ENCODE data around the gene PTGIS.
A peak's percentile ranks its signal among the peaks of the same experiment; 100 is the strongest.

The PTGIS gene

DNA sequence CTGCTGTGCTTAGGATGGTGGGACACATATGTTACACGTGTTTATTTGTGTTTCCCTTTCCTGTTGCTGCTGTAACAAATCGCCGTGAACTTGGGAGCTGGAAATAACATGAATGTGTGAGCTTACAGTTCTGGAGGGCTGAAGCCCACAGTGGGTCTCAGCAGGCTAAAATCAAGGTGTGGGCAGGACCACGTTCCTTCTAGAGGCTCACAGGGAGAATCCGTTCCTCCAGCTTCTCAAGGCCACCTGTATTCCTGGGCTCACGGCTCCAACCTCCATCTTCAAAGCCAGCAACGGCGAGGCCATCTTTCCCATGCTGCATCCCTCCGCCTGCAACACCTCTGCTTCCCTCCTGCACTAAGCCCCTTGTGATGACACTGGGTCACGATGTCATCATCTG is 27.4 kb upstream of the PTGIS start:
- no peak for DNase-seq

DNA sequence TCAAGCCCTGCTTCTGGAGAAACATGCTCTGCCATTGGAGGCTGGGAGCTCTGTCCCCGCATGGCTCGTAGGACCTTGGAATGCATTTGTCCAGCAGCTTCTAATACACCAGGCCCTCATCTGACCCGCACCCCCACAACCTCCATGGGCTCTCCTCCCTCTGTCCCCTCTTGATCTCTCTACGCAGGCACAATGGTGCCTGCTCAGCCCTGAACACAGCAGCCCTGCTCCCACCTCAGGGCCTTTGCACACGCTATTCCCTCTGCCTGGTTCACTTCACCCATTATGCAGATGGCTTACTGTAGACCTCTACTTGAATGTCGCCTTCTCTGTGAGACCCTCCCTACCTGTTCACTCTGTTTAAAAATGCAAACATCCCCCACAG is 27.0 kb upstream of the PTGIS start:
- peak; percentile 50 for DNase-seq

DNA sequence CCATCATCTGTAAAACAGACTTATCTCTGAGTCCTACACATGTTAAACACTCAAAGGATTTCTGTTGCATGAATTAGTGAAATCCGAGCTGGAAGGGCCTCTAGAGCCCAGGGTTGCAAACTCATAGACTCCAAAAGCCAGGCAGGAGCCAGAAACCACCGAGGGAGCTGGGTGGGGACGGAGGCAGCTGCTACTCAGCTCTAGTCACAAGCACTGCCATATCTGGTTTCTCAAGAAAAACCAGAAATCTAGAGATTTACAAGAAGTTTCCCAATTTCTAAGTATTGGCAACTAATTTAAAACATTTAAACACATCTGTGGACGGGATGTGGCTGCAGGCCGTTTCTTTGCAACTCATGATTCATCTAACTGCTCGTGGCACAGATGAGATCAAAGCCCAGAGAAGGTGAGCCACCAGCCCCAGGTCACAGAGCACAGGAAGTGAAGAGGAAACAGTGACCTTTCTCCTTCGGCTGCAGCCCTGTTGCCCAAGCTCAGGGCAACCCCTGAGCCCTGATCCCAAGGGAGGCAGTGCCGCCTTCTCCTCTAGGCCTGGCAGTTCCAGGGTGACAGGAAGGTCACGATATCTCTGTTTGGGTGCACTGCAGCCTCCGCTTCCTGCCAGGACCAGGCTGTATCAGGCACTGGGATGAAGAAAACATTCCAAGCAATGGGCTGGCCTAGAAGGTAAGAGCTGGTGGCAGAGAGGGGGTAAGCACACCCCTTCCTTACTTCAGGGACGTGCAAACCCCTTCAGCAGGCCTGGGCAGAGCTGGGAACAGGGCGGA is 26.4 kb upstream of the PTGIS start:
- DNase-seq = peak; percentile 95

DNA sequence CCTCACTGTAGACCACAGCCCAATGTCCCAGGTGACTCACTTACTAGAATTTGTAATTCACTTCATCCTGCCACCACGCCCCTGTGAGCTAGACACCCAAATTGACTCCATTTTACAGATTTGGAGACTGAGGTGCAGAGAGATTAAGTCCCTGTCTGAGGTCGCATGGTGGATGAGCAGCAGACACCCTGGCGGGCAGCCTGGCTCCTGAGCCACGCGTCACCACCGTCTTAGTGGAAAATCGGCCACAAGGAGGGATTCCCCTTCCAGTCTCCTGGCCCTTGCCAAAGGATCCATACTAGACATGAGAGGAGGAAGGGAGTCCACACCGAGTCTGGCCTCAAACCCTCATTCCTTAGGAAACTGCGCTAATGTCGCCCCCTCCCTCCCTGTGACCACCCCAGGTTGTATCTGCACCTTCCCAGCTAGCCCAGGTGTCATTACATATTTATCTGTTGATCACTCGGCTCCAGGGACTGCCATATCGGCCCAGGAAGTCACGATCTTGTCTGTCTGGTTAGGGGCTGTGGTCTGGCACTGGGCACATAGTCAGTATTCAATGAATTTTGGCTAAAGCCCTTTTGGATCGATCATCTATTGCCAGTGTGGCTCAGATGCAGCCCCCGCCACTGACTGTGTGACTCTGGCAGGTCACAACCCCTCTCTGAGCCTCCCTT is 25.7 kb upstream of the PTGIS start:
- DNase-seq = peak; percentile 80

DNA sequence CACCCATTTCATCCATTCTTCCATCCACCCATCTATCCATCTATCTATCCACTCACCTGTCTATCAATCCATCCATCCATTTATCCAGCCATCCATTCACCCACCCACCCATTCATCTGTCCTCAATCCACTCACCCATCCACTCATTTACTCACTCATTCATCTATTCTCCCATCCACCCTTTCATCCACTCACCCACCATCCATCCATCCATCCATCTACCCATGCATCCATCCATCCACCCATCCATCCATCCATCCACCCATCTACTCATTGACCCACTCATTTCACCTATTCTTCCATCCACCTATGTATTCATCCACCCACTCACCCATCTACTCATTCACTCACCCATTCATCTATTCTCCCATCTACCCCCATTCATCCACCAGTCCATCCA is 24.2 kb upstream of the PTGIS start:
- DNase-seq = peak; percentile 17

DNA sequence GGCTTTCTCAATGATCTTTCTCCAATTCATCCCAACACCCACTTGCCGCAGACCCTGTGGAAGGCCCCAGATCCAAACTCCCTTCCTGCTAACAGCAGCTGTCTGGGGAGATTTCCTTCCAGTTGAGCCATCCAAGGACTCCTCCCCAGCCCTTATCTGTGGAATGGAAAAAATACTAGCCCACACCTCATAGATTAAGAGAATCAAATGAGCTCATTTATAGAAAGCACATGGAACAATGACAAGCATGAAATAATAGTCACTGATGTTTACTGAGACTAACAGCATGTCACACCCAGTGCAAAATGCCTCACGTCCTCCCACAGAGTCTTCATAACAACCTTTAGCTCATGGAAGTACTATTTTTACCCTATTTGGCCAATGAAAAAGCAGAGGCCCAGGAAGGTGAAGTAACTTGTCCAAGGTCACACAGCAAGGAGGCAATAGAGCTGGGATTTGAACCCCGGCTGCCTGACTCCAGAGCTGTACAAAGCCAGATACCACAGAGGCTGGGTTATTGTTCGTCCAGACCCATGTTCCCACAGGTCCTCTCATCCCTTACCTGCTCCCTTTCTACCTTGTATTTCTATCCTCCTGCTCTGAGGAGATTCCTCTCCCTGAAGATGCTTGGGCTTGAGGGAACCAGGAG is 23.4 kb upstream of the PTGIS start:
- DNase-seq = peak; percentile 49

DNA sequence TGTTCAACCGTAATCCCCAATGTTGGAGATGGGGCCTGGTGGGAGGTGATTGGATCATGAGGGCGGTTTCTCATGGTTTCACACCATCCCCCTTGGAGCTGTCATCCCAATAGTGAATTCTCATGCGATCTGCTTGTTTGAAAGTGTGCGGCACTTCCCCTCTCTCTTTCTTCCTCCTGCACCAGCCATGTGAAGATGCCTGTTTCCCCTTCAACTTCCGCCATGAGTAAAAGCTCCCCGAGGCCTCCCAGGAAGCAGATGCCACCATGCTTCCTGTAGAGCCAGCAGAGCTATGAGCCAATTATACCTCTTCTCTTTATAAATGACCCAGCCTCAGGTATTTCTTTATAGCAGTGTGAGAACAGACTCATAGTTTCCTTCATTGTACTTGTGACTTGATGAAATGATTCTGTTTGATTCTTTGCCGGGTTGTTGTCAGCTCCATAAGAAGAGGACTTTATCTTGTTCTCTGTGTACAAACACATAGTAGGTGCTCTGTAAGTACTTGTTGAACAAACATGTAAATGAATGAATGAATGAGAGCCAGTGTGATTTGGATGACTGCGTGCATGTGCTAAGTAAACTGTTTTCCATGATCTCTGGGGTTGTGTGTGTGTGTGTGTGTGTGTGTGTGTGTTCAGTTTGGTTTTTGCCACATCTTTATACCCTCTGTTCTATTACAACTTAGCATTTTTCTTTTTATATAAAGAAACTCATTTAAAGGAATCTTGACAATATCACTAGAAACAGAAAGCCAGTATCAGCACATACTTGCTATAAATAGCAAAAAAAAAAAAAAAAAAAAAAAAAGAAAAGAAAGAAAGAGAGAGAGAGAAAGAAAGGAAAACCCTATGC is 22.5 kb upstream of the PTGIS start:
- peak; percentile 66 for DNase-seq

DNA sequence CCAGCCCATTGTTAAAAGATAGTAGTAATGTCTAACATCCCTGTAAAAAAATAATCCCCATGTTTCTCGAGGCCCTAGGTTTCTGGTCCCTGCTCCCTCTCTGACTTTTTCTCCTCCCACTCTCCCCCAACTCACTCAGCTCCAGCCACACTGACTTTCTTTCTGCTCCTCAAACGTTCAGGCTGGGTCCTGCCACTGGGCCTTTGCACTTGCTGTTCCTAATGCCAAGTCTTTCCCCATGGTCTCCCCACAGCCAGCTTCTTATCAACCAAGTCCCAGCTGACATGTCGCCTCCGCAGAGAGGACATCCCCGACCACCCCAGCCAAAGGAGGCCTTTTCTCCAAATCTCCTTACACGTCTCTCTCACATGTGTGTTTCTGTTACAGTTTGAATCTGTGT is 21.8 kb upstream of the PTGIS start:
- DNase-seq = no peak

DNA sequence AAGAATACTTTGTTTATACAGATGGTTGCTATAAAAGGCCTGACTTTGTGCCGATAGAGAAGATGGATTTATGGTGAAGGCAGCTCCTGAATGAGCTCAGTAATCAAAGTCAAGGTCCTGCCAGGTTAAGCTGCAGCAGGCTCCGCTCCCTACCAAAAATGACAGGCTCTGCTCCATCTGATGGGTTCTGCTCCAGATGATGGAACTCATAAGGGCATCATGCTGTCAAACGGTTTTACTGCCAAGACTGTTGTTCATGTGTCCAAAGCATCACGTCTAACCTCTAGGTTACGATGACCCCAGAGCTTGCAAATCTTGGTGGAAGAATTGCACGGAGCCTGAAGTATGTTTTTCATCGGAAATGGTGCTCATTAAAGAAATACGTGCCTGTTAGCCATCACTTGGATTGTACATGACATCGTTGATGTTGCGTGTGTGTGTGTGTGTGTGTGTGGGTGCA is 19.2 kb upstream of the PTGIS start:
- no peak for DNase-seq

DNA sequence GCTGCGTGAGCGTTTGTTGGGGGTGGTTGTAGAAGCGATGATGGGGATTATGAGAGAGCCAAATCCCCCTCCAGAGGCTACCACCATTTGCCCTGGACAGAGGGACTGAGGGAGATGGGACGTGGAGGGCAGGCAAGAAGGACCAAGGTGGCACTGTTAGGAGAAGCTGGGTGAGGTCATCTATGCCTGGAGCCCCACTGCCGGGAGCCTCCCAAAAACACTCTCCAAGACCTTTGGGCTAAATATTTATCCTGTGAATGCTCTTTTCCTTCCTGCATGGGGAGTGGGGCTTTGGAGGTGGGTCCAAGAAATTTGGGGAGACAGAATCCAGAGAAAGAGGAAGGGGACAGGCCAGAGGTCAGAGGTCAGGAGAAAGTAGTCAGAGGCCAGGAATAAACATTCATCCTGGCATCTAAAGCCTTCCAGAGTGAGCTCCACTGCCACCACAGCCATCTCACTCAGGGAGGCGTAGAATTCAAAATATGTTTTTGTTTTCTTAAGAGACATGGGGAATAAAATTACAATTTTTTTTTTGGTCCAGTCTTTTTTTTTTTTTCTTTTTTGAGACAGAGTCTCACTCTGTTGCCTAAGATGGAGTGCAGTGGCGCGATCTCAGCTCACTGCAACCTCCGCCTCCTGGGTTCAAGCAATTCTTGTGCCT is 17.8 kb upstream of the PTGIS start:
- no peak for DNase-seq

DNA sequence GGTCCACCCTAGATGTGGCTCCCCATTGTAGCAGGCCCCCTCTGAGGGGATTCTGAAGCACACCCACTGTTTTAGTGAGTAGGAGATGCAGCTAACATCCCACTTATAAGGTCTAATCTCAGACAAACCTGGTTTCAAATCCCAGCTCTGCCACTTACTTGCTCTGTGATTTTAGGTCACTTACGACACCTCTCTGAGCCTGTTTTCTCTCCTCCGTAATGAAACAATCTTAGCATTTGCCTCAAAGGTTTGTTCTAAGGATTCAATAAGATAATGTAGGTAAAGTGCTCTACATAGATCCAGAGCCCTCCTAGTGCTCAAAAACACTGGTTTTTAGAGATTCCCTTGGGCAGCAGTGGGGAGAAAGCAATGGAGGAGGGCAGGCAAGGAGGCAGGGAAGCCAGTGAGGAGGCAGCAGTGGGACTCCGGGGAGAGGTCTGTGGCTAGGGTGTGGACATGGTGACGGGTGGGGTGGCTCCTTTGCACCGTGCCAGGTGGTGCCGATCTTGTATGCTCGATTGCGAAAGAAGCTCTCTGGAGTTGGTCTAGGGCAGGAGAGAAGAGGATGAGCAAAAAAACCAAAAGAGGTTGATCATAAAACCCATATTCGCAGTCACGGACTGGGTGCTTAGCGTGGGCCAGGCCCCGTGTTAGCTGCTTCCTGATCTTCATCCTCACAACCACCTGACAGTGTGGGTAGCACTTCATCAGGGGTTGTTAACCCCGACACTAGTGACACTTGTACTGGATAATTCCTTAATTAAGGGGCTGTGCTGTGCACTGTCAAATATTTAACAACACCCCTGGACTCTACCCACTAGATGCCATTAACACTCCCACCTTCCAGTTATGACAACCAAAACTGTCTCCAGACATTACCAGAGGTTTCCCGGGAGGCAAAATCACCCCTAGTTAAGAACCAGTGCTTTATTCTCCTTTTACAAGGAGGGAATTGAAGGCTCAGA is 16.8 kb upstream of the PTGIS start:
- DNase-seq = no peak

DNA sequence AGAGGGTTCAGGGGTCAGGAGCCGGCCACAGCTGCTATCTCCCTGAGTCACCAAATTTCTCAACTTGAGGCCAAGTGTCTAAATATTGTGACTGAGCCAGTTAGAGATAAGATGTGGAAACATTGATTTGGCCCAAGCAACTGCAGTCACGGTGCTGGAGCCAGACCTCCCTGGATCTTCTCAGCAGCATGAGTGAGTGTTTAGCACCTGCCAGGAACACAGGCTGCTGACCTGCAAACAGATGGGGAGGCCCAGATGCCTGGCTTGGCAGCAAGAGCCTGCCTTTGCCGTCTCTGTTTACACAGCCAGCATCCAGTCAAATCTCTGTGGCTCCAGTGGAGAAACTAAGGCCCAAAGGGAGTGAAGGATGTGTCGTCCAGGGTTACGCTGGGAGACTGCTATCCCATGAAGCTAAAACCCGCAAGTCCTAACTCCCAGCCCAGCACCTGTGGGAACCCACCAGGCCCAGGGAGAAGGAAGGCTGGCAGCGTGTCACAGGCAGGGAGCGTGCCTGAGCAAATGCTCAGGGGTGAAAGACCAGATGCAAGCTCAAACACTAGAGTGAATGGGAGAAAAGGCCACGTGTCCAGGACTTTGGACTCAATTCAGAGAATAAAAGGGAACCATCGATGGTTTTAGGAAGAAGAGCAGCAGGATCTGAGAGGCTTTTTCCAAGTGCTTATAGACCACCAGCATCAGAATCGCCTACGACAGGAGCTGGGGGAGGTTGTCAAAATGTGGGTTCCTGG is 15.9 kb upstream of the PTGIS start:
- DNase-seq = no peak

DNA sequence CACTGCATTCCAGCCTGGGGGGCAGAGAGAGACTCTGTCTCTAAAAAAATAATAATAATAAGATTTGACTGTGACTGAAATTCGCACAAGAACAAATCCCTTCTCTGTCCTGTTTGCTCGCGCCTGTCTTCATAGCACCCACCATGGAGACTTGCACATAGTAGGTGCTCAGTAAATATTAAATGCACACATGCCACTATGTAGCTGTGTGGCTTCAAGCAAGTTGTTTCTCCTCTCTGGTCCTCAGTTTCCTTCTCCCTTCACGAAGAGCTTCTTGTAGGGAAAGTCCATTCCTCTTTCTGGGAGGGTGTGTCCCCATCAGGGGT is 15.4 kb upstream of the PTGIS start:
- DNase-seq = no peak

DNA sequence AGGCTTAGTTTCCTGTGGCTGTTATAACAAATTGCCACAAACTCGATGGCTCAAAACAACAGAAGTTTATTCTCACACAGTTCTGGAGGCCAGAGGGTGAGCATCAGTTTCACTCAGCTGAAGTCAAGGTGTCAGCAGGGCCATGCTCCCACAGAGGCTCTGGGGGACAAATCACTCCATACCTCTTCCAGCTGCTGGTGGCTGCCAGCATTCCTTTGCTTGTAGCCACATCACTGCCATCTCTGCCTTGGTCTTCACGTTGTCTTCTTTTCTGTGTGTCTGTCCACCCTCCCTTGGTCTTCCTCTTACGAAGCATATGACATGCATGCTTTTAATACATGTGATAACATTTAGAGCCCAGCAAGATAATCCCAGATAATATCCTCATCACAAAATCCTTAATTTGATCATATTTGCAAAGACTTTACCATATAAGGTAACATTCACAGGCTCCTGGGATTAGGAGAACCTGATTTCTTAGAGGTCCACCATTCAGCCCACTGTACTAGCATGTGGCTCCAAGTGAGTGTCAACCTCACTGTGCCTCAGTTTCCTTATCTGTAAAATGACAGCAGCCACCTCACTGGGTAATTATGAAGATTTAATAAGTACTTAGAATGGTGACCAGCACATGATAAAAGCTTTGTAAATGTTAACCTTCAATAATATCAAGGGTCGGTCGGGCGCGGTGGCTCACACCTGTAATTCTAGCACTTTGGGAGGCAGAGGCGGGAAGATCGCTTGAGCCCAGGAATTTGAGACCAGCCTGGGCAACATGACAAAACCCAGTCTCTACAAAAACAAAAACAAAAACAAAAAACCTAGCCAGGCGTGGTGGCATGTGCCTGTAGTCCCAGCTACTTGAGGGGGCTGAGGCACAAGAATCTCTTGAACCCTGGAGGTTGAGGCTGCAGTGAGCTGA is 14.7 kb upstream of the PTGIS start:
- no peak for DNase-seq

DNA sequence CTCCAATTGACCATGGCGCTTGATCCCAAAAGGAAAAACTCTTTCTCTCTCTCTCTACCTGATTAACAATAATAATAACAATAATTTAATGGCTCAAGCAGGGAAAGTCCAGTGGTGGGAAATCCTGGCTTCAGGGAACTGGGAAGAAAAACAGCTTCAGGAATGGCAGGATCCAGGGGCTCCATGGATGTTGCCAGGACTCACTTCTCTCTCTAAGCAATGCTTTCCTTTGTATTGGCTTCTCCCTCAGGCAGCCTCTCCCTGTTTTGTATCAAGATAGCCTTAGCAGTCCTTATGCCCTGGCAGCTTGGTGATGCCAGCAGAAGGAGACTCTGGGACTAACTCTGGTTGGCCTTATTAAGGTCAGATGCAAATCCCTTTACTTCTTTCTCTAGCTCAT is 13.5 kb upstream of the PTGIS start:
- DNase-seq = no peak

DNA sequence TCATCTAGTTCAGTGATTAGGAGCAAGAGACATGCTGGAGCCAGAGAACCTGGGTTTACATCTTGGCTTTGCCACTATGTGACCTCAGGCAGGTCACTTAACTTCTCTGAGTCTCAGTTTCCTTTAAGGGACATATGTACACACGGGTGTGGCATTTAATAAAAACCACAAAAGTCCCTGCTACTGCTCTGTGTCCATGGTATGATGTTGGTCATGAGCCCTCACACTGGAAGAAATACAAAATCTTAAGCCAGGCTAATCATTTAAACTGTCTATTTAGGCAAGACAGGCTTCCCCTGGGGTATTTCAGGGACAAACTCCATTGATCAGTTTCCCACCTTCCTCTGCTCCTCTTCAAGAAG is 12.9 kb upstream of the PTGIS start:
- no peak for DNase-seq

DNA sequence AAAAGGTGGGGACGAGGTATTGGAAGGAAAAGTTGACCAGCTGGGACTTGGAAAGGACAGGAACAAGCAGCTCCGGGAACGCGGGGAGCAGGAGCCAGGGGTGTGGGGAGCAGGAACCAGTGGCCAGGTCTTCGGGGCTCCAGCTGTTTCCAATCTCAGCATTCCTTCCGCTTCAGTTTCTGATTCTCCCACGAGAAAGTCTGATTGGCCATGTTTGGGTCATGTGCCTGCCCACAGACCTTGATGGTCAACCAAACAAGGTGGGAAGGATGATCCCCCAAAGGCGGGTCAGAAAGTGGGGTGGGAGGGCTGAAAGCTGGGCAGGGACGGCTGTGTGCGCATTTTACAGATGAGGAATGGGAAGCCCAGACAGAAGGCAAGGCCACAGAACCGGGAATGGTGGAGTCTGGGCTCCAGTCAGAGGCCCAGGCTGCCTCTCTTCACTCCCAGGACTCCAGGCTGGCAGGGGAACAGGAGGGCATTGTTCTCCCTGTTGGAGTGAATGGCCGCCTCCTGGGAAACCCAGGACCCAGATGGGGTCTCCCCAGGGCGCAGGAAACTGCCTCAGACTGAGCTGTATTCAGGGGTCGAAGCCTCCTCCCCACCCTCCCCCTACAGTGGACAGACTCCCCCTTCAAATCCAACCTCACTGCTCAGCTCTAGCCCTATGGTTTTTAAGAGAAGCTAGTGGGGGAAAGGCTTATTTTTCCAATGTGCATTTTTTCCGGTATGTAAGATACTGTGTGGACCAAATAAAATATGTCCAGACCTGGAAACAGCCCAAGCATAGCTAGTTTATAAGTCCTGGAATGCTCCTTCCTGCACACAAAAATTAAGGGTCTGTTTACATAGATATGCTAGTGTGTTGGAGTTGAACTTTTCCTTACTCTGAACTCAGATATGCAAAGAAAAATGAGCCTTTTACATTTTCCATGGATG is 12.2 kb upstream of the PTGIS start:
- no peak for DNase-seq

DNA sequence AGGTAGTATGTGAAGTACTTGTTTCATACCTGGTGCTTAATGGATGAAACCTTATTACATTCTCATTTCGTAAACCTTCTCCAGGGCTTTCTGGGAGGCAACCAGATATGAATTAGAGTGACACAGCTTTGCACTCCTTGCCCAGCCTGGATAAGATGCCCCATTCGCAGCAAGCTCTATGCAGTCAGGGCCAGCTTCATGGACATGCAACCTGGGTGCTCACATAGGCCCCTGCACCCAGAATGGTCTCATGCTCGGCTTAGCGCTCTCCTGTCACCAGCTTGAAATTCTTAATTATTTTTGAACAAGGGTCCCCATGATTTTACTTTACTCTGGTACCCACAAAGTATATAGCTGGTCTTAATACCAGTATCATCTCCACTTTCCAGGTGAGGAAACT is 11.3 kb upstream of the PTGIS start:
- DNase-seq = no peak

DNA sequence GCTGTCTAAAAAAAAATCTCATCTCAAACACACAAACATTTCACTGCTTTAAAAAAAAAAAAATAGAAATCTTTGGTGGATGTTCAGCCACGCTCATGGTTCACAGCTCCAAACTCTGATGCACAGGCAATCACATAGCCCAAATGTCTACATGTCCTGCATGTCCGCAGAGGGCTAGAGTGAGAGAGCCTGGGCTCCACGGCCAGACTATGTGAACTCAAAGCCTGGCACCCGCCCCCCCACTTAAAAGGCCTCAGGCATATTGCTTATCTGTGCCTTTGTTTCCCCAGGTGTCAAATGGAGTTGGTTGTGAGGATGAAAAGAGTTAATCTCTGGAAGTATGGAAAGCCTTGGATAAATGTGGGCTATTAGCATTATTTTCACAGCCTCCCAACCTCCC is 10.5 kb upstream of the PTGIS start:
- DNase-seq = no peak

Measured in activated CD4-positive, alpha-beta T cell treated with anti-CD3 and anti-CD28 coated beads, Interleukin-2, Interleukin-6, amounts not matched to agents 100 ng/mL and 50 ng/mL, durations not matched to agents 16 hours and 8 hours (primary cell).